GM21825 (cell line): ENCODE results near the gene ITFG1.

Source experiments
- ATAC-seq: cut with Tn5 transposase; IDR thresholded peaks from one replicate; pipeline ENCODE4 v1.9.1; 2021; ENCODE audit warnings: mild to moderate bottlenecking, moderate library complexity; ENCODE audit not compliant: unreplicated experiment

The ITFG1 gene

GRCh38 chr16:47460711-47461597, at the start of gene ITFG1, which contains the start of gene PHKB:
TSS of gene ITFG1 (minus strand) at chr16:47461063. CDS start at chr16:47461045, 18 bp downstream.
TSS of gene PHKB (plus strand) at chr16:47461331. CDS start at chr16:47461351, 20 bp downstream.
- peak; percentile 76 for ATAC-seq

- ATAC-seq = no peak
Observed at GRCh38 chr16:47507701-47508100, 46.8 kb upstream of the ITFG1 start.

DNA sequence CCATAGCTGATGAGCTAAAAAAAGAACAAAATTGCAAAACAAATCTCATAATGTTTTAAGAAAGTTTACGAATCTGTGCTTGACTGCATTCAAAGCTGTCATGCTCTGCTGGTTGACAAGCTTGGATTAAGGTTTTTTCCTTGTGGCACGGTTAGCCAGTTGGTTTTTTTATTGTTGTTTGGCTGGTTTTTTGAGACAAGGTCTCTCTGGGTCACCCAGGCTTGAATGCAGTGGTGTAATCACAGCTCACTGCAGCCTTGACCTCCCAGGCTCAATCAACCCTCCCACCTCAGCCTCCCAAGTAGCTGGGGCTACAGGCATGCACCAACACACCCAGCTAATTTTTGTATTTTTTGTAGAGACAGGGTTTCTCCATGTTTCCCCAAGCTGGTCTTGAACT, 45.9 kb upstream of the ITFG1 start:
- ATAC-seq = no peak

- no peak for ATAC-seq
Observed at GRCh38 chr16:47504599-47504998, 43.7 kb upstream of the ITFG1 start.

GRCh38 chr16:47503936-47504335, 43.1 kb upstream of the ITFG1 start:
- ATAC-seq = no peak

- ATAC-seq = no peak
Observed at GRCh38 chr16:47499700-47500264, 38.9 kb upstream of the ITFG1 start.

GRCh38 chr16:47499080-47499699, 38.3 kb upstream of the ITFG1 start:
- ATAC-seq = no peak

DNA sequence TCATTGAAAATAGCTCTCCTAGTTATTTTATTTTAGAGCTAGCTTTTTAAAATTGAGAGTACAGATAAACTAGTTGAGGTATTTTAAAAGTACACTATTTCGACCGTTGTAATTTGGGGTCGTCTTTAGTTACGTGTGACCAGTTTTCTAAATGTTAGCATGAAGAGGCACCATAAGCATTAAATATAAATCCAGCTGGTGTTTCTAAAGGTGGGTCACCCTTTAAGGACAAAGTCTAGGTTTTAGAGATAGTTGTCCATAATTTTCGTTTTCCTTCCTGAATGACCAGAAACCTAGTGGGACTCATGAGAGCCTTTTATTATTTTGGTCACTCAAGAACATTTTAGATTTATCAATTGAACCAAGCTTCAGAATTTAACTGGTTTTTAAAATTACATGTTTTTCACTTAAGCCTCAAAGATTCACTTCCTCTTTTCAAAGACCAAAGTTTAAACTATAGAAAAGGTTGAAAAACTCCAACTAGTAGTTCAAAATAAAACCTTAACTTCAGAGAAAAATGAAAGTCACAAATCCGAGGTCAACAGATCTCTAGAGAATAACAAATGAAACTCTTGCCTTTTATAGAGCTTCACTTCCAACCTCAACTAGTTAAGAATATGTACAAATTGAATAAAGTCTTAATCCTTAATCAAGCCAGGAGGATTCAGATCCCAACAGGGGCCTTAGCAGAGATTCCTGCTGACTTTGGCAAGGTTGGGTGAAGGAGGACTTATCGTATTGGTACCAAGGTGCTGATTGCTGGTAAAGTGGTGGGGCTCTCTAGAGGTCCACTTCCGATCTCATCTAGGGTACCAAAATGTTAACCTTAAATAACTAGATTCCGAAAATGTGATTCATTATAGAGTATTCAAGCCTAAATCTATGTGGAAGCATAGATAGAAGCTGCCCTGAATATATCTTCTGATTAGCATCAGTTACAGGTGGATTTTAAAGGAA, 32.8 kb upstream of the ITFG1 start:
- peak; percentile 34 for ATAC-seq

DNA sequence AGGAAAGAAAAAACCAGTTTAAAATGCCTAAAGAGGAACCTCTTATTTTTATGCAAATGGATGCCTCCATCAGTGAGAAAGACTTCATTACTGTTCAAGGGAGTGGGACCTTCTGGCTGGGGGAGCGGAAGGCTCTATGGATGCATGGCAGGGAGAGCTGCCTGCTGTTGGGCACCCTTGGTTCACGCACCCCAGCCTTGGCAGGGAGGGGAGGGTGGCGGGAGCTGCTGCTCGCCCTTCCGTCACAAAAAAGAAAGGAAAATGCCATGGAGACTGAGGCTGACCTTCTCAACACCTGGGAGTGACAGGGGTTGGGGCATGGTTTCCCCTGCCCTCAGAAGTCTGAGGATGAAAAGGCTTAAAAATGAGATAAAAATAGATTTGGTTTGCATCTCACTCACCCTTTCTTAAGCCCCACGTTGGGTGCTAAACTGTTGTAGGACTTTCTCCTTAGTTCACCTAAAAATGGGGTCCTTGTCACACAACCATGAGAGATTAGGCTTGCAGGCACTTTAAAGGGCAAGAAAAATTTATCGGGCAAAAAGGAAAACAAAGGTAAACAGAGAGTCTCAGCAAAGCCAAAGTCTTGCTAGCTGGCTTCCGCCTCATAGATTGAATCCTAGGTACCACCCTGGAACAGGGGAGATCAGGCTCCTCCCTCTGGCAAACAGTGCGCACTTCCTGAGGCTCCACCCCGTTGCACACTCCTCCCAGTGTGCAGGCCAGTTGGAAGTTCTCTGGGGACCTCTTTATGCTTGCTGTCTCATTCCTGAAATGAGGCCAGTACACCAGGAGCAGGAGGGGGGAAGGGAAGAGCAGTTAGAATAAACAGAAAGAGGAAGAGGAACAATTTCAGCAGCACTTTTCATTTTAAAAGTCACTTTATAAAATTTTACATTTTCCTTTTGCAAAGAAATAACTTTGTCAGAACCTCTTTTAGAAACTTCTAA, 31.8 kb upstream of the ITFG1 start:
- peak; percentile 82 for ATAC-seq

DNA sequence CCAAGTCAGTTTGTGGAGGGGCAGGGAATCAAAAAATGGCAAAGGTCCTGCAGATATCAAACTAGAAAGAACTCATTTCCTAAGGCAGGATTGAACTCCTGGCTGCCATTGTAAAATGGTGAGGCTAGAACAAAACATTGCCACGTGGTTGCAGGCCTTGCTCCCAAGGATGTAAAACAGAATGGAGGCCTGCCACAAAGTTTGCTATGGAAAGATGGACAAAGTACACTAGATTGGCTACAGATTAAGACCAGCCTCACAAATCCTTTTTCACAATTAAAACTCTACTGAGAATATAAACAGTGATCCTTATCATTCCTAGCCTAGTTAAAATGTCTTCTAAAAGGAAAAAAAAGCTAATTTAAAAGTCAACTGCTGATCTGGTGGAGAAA, 31.2 kb upstream of the ITFG1 start:
- ATAC-seq = no peak

DNA sequence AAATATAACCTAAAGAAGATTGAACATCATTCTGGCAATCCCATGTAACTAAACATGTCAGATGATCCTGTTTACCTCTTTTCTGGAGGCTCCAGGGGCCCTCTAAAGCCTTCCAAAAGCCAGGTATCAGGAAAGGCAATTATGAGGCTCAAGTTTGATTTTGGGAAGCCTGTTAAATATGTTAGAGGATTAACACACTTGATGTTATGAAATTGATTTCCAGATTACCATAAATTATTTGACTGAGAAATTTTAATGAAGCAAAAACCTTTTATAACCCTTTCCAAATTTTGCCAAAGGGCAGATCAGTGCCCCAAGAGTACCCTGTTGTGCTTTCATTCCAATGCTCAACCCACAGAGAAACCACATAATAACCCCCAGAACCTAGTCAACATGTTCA, 29.6 kb upstream of the ITFG1 start:
- ATAC-seq = no peak

- no peak for ATAC-seq
Observed at GRCh38 chr16:47488051-47488450, 27.2 kb upstream of the ITFG1 start.

DNA sequence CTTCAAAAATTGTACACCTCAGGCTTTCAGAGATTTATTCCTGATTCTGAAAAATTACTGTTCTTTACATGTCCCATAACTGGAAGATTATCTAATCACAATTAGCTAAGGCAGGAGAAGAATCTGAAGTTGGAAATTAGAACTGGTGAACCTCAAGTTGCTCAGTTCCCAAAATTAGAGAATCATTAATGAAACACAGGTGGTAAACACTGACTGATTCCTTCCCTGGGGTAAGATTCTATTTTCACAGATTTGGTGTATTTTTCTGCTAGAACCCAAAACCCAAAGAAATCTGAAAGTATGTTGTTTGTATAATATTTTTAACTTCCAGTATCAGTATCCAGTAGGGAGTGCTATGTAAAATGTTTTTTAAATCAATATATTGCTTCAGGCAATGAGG, 26.0 kb upstream of the ITFG1 start:
- ATAC-seq = peak; percentile 67

DNA sequence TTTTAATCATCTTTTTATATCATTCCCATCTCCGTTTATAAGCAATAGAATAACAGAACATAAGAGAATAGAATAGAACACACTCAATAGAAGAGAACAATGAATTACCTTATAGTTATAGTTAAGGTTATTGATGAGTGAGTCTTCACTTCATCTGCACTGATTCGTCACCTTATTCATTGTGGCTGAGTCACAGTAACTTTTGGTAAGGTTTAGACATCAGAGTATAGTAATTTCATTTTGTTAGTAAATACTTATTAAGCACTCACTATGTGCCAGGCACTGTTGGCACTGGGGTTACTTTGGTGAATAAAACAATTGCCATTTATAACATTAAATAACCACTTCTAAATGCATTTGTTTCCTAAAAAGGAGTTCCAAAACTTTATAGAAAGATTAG, 22.8 kb upstream of the ITFG1 start:
- no peak for ATAC-seq

DNA sequence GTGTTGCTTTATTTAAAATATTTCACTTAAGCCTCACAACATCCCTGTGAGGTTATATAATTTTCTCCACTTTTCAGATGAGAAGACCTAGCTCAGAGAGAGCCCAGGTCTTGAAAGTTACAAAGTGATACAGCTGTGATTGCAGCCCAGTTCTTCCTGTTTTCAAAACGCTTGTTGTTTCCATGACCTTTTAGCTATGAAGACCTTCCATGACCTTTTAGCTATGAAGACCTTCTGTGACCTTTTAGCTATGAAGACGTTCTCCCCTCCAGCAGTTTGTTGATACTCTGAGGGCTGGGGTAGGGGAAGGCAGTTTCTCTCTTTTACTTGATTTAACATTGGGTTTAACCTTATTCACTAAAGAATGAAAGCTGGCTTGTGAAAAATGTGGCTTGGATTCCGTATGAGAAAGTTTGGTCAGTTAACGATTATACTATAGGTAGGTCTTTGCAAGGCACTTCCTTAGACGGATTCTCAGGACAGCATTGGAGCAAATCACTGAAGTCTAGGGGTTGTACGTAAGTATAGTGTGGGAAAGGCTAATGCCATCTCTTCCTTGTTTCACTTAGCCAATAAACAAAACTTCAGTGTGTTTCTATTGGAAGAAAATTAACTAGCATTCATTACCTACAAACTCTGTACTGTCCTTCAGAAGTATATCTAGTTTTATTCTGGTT, 21.0 kb upstream of the ITFG1 start:
- ATAC-seq = no peak

GRCh38 chr16:47480410-47480809, 19.5 kb upstream of the ITFG1 start:
- no peak for ATAC-seq

DNA sequence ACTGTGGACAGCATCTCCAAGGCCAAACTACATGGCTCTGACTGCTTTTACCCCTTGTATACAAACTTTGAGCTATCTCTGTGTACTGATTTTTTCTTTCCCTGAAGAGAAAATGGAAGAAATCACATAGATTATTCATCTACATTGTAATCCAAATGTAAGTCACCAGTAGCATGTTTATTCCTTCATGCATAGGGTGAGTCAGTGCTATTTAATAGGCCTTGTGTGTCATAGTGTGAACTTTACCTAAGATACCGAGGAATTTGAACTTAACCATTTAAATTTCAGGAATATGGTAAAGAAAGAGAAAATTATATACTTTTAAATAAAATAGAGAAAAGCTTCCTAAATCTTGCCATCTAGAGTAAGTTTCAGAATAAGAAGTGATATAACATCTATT, 16.8 kb upstream of the ITFG1 start:
- ATAC-seq = no peak

GRCh38 chr16:47476654-47477345, 15.9 kb upstream of the ITFG1 start:
- ATAC-seq = no peak

DNA sequence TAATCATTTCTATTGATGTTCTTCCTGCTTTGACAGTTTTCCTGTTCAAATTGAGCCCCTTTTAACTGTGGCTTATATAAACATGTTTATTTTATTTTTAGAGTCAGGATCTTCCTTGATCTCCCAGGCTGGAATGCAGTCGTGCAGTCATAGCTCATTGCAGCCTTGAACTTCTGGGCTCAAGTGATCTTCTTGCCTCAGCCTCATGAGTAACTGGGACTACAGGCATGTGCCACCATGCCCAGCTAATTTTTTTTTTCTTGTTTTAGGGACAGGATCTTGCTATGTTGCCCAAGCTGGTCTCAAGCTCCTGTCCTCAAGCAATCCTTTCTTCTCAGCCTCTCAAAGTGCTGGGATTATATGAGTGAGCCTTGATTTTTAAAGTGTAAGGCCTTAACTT, 14.9 kb upstream of the ITFG1 start:
- no peak for ATAC-seq
